ENCODE data around the gene PCMT1.
A peak's percentile ranks its signal among the peaks of the same experiment; 100 is the strongest.
"Not testable (repeated sequence)": the region's sequence is repeated elsewhere in the genome, so short reads cannot be mapped to it uniquely, and the experiment has no call there.

PCMT1 gene

DNA sequence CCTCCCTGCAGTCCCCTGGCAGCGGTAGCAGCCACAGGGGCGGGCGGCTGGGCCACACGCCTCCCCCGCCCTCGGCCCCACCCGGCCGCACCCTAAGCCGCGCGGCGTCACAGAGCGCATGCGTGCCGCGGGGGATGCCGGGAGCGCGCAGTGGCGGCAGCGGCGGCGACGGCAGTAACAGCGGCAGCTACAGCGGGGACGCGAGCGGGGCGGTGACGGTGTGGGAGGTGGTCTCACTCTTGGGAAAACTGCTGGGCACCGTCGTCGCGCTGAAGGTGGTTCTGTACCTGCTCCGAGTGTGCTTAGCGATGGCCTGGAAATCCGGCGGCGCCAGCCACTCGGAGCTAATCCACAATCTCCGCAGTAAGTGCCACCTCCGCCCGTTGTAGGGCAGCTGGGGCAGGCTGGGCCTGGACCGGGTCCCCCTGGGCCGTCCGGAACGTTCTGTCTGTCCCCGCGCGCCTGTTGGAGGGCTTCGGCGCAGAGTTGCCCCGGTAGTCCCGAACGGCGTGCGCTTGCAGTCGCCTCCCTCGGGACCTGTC is at the start of gene PCMT1:
Gene PCMT1, plus strand, starts transcription at position 148 of the 542 bp plus-strand sequence. Its CDS starts 161 bp downstream, at position 309.
- DNase-seq (ENCODE audit: low read depth in 2 of 2) = peak; percentile 79 to 81

DNA sequence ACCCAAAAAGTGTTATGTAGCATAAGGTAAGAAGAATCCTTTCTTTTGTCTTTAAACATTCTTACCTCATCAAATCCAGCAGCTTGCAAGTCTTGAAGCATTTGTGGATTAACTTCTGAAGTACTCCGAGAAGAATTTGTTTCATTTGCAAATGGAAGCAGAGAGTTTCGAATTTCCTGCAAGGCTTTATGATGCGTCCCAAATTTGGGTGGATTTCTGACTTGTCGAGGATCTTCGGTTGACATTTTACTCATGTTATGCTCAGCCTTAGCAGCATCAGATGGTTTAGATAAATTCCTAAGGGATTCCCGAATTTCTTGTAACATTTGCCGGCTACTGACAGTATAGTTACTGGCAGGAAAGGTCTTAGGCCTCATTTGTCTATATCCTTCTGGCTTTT is 47.8 kb upstream of the PCMT1 start:
- DNase-seq (ENCODE audit: low read depth in 2 of 2) = no peak

DNA sequence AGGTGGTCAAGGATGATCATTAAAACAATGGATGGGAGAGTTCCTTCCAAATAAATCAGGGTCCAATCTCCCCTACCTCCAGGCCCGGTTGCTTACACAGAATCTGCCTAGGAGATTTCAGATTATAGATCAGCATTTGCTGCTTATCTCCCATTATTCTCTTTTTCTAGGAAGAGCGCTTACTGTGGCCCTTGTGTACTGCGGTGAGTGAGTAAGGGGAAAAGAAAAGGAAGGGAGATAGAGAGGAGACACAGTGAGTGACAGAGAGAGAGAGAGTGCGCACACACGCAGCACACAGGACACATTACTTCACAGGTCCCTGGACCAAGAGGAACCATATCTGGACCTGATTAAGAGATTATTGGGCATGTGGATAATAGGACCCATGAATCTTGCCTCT is 37.8 kb upstream of the PCMT1 start:
- no peak for DNase-seq (ENCODE audit: low read depth in 2 of 2)

DNA sequence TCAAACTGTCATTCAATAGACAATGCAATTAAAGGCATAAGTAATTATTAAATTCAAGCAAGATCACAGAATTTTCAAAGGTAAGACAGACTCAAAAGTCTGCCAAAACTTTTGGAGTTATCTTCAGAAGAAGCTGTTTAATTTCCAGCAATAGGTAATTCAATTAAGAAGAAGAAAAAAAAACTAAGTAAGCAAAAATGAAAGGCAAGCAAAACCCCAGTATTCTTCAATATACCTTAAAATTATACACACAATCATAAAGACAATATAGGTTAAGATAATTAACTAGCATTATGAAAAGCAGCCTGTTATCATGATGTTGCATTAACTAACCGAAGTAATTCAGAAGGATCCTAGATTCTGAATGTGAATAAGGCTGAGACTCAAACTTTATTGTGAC is 35.1 kb upstream of the PCMT1 start:
- DNase-seq (ENCODE audit: low read depth in 2 of 2) = no peak

DNA sequence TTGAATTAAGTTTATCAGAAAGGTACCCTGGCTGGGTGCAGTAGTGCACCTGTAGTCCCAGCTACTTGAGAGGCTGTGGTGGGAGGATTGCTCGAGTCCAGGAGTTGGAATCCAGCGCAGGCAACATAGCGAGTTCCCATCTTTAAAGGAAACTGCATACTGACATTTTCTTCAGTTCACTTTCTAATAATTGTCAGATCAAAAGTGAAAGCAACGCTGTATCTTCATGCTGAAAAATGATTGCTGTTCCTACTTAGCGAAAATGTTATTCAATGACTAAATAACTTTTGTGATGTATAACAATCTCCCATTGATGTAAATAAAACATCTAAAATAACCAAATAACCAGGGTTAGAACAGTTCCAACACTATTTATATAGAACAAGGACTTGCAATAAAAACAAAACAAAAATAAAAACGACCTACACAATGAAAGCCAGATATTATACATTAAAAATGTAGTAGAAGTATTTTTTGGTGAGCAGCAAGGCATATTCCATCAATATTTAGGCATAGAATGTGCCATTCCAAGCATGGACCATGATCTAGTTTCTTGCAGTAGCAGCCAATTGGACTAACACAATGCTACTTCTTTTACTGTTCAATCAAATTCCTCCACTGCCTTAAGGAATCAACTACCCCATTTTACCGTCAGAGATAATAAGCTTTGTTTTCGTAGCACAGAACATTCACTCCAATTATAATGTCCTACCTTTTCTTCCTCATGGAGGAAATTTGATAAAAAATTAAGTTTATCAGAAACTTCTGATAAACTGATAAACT is 33.2 kb upstream of the PCMT1 start:
- no peak for DNase-seq (ENCODE audit: low read depth in 2 of 2)

DNA sequence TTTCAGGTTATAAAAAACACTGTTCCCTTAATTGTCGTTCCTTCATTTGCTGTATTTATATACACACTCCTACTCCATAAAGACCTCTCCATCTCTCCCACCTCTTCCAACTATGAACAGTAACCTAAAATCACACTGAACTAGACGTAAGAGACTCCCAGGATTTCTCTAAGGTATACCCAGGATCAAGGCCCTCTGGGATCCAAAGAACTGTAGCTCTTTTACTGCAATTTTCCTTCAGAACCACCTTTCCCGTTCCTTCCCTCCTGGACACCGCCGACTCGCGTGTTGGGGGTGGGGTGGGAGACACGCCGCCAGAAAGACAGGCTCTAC is 32.3 kb upstream of the PCMT1 start:
- DNase-seq (ENCODE audit: low read depth in 2 of 2) = no peak

DNA sequence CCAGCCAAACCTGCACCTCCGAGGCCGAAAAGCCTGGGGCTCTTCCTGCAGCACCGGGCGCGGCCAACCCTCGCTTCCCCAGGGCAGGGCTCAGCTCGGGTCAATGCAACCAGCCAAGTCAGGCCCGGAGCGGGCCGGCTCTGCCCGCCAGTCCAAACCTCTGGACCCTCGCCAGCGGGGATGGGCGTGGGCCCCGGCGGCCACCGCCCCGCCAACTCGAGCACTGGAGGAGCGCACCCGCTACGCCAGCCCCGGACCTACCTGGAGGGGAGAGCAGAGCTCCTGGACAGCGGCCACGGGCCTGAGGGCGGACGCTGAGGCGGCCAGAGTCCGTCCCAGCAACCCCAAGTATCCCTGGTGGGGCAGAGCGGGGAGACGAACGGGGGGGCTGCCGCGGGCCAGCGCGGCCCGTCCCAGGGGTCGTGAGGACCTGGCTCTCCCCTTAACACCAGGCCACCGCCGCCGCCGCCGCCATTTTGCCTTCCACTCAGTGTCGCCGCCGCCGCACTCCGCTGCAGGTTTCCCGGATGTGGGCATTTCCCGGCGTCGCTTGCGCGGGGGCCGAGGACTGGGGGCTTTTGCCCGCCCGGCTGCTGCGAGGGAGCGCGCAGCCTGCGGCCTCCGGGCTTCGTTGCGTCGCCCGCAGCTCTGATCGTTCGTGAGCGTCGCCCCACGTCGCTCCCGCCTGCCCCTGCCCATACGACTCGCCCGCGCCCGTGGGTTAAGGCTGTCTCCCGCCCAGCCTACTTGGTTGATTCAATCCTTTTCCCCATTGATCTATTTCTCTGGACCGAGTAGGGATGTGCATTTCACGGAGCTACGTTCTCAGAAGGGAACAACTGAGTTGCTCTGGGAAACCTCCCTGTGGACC is 31.7 kb upstream of the PCMT1 start, which contains the start of gene LATS1:
Gene LATS1, minus strand, starts transcription at position 514 of the 871 bp plus-strand sequence. CDS start 15,975 bp downstream, outside the sequence.
- peak; percentile 84 to 87 for DNase-seq (ENCODE audit: low read depth in 2 of 2)

DNA sequence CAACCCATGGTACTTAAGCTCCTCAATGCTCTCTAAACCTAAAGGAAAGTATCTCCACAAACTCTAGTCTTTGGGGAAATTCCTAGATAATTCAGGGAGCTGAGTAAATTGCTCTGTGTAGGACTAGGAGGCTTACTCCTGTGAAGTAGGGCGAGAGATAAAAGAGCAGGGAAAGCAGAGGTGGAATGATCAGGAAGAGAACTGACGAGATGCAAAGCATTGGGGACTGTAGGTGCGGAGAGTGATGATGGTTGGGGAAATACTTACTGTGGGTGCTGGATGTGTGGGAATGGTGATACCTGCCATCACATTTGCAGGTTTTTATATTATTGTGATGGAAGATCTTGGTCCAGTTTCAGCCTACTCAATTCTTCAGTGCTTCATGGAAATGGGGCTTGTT is 30.0 kb upstream of the PCMT1 start:
- no peak for DNase-seq (ENCODE audit: low read depth in 2 of 2)

DNA sequence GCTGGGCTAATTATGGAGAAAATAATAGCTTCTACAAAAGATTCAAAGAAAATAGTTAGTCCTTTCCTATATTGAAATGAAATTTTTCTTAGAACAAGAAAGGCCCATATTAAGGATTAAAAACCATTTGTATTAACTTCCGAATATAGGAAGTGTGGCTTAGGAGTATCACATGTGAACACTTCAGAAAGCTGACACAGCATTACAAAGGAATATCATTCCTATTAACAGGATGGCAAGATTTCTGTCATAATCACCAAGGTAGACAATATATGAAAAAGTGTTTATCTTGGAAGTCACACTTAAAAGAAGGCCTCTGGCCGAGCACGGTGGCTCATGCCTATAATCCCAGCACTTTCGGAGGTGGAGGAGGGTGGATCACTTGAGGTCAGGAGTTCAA is 26.3 kb upstream of the PCMT1 start:
- DNase-seq (ENCODE audit: low read depth in 2 of 2) = no peak

DNA sequence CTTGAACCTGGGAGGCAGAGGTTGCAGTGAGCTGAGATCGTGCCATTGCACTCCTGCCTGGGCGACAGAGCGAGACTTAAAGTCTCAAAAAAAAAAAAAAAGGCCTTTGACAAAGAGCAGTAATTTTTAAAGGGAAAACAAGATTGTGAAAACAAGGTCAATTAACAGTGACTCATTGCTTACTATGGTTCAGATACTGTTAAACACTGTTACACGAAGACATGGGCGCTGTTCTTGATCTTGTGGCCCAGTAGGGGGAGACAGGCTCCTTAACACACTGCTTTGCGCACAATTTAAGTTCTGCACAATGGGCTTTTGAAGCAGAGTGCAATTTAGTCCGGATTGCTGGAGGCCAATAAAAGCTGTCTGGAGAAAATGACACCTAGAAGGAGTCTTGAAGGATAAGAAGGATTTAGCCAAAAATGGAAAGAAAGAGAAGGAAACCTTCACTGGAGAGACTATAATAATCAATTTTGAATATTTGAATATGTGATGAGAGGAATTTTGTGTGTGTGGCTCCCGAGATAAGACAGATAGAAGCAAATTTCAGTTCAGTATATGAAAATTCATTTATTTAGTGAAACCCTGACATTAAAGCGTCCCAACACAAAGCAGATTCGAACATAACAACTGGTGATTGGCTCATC is 25.6 kb upstream of the PCMT1 start:
- peak in 1 of 2 donors; percentile 9 for DNase-seq (ENCODE audit: low read depth in 2 of 2)

DNA sequence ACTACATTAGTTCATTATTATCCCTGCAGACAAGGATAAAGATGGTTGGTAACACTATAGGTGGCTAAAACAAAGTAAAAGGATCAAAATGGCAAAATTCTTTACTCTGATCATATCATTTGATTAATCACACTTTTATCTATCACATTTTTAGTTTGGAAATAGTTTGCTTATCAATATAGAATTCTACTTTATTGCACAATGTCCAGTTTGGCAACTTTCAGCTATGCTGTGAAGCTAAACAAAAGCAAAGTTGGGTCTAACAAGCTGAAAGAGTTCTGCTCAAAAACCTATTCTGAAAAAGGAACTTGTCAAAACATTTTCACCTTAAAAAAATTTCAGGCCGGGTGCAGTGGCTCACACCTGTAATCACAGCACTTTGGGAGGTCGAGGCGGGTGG is 23.8 kb upstream of the PCMT1 start:
- DNase-seq (ENCODE audit: low read depth in 2 of 2) = no peak

DNA sequence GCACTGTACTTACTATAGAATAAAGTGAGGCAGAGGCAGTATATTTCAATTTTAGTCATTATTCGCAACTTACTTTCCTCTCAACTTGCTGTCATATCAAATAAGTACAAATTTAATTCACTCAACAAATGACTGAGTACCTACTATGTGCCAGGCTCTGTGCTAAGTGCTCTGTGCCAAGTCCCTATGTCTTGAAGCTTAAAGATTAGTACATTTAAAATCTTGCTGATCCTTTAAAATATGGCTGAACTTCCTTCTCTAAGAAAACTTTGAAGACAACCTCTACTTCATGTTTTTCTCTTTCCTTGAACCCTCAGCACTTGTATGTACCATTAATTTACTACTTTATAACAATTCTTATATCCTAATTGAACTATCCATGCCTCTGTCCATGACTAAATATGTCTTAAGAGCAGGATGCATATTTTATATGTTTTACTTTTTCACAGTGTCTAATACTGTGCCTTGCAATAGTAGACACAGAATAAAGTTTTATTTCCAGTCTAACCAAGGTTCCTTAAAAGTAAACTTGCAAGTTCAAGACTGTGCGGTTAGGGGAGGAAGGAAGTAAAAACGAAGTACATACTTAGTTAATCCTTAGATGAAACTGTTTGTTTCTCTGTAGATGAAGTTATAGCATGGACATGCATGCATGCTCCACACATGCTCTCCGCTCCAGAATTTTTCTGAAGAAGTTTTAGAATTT is 21.6 kb upstream of the PCMT1 start:
- DNase-seq (ENCODE audit: low read depth in 2 of 2) = no peak

DNA sequence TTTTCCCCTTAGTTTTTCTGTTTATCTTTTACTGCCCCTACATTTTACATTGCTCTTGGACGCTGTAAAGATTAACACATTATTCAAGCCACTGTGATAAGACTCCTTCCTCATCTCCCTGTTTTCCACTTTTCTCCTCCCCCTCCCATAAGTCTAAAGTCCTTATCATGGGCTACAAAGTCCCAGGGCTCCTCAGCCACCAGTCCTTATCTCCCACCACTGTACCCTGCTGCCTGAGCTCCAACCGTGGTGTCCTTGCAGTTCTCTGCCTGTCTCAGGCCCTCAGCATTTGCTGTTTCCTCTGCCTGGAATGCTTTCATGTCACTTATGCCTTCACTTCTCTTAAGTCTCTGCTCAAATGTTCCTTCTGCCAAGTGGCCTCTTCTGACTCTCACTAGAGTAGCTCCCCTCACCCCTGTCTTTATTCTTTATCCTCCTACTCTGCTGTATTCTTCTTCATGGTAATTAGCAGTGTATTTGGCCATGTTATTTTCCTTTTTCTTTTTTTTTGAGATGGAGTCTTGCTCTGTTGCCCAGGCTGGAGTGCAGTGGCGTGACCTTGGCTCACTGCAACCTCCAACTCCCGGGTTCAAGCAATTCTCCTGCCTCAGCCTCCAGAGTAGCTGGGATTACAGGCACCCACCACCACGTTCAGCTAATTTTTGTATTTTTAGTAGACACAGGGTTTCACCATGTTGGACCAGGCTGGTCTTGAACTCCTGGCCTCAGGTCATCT is 20.9 kb upstream of the PCMT1 start:
- no peak for DNase-seq (ENCODE audit: low read depth in 2 of 2)

DNA sequence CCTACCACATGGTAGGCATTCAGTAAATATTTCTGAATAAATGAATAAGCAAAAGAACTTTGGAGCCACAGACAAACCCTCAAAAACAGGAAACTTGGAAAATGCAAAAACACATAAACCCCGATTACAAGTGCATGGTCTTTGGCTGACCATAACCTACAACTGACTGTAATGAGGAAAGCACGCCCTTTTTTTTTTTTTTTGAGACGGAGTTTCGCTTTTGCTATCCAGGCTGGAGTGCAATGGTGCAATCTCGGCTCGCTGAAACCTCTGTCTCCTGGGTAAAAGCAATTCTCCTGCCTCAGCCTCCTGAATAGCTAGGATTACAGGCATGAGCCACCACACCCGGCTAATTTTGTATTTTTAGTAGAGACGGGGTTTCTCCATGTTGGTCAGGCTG is 19.7 kb upstream of the PCMT1 start:
- no peak for DNase-seq (ENCODE audit: low read depth in 2 of 2)

DNA sequence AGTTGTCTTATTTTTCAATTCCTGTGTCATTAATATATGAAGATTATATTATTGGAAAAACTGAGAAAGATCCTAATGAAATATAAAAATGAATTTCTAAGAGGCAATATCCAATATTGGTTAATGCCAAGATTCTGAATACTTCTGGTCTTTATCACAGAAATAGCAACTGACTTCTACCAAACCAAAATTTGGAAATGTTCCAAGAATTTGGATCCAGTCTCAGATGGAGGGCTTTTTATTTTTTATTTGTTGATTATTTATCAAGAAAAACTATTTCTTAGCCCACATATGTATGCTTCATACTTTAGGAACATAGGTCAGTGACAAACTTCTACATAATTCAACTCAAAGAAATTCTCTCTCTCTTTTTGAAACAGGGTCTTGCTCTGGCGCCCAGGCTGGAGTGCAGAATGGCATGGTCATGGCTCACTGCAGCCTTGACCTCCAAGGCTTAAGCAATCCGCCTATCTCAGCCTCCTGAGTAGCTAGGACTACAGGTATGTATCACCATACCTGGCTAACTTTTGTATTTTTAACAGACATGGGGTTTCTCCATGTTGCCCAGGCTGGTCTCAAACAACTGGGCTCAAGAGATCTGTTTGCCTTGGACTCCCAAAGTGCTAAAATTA is 16.3 kb upstream of the PCMT1 start:
- no peak for DNase-seq (ENCODE audit: low read depth in 2 of 2)

DNA sequence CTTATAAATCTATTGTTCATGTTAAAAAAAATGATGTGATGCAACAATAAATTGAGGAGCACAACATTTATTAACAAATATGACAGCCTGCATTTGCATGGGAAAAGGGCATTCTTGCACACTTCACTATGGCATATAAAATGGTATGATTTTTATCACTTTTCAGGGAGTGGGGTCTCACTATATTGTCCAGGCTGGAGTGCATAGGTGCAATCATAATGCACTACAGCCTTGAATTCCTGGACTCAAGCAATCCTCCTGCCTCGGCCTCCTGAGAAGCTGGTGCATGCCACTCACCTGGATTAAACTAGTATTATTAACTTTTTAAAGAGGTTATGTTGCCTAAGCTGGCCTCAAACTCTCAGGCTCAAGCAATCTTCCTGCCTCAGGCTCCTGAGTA is 14.6 kb upstream of the PCMT1 start:
- no peak for DNase-seq (ENCODE audit: low read depth in 2 of 2)

DNA sequence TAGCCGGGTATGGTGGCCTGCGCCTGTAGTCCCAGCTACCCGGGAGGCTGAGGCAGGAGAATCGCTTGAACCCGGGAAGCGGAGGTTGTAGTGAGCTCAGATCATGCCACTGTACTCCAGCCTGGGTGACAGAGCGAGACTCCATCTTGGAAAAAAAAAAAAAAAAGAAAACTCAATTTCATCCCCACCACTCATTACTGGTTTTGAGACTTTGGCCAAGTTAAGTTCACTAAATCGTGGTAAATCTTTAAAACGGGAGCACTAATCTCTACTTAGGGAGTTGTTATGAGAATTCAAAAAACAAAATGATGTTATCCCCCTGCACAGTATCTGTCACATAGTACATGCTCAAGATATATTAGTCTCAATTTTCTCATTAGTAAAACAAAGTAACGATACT is 4.3 kb upstream of the PCMT1 start:
- not testable (repeated sequence) for DNase-seq (ENCODE audit: low read depth in 2 of 2)

DNA sequence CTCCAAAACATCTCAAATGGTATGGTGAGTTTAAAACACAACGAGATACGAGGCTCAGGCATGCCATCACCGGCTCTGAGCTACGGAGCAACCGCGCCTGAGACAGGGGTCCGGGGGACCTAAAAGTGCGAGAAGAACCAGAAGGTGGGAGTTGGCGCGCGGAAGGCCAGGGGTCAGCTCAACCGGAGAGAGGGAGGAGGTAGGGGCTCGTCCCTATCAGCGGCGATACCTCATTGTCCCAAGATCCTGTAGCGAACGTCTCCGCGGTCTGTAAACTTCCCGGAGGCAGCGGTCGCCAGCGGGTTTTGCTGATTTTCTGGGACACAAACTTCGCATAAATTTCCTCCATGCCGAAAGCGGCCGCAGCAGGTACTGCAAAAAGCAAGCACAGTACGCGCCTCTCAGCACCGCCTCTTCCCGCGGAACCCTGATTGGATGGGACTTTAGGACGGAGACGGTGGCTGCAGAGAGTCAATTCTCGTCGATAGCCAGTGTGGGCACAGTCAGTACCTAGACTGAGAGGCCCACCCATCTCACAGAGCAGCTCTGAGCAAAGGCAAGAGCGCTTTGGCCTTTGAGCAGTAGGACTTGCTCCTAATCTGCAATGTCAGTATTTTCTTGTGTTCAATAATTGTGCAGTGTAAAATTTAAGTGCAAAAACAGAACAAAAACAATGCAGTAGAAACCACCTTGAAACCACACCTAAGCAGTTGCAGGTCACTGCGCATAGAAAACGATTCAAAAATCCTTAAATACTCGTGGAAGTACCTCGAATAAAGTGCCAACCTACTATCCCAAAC is 3.2 kb upstream of the PCMT1 start, which contains the start of gene NUP43:
Gene NUP43, minus strand, starts transcription at position 383 of the 800 bp plus-strand sequence. Its CDS starts 34 bp downstream, at position 349.
- DNase-seq (ENCODE audit: low read depth in 2 of 2) = peak; percentile 83 to 90

DNA sequence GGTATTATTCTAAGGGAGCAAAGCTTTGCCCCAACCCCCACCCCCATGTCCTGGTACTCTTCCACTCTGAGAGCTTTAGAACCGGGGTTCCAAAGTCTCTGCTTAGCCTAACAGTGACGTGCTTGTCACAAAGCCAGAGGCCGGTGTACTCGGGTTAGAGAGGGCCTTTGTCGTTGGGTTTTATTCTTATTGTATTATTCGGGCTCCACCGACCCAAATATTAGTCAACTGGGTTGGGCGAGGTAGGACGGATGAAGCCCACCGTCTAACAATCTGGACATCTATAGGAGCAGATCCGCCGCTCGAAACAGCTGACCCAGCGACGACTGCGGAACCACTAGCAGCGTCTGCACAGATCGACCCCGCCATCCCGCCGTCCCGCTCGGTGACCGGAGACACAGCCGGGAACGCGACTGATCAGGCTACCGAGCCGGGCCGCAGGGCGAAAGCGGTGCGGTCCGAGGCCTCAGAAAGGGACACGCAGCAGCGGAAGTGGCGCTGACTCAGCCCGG is 403 bp upstream of the PCMT1 start:
- not testable (repeated sequence) for DNase-seq (ENCODE audit: low read depth in 2 of 2)
